ENCODE data around the gene STARD7. TPM values are rescaled to one million over a fixed set of nuclear protein-coding genes. Genes with fewer than 3 reads are reported as not detected.

STARD7 gene
- total and polyA plus RNA-seq, 2 of the 13 experiments (the other 11 are each of a cell fraction or from before 2014, with no cell fraction given): 88.2 to 300 TPM

DNA sequence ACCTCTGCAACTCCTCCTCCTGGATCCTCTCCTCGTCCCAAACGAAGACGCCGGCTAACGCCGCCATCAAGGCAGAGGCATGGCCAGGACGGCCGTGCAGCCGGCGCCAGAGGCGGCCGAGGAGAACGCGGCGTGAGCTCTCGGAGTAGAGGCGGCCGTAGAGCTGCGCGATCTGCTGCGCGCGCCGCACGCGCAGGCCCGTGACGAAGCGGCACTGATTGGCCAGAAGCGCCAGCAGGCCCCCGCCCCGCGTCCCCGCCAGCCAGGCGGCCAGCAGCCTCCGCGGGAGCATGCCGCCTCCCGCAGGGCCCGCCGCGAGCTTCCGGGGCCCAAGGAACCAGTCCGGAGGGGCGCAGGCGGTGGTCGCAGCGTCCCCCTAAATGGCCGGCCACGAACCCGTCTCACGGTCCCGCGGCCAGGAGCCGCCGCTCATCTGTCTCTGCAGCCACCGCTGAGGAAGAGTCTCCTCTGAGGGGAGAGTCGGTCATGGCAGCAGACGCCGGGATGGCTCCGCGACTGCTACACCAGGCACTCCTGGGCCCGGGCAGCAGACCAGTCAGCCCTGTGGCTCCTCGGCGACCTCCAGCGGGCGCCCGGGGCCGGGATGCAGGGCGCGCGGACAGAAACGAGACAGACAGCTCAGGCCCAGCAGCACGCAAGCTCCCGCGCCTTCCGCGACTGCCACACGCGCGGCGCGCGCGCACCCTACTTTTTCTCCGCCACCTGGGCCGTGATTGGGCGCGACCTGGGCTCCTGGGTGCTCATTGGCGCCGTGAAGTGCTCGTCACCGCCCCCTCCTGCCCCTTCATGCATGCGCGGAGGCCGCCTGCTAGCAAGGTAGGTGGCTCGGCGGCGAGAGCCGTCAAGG, at the start of gene STARD7 (continued):
- TF ChIP-seq ZNF260 (CRISPR knock-in tag; IDR thresholded peaks at IDR 0.05; ENCODE audit: borderline replicate concordance, low read depth) (0 out of 2 replicates have a peak, but pooled peaks have one; percentile 84), STAT5B (CRISPR knock-in tag; IDR thresholded peaks at IDR 0.05) (no peak), U2AF2 (IDR thresholded peaks at IDR 0.05; ENCODE audit: low read depth, low read length) (no peak), JDP2 (CRISPR knock-in tag; IDR thresholded peaks at IDR 0.05; ENCODE audit: borderline replicate concordance) (no peak; the same call in 1 of the 2 replicates), ZNF430 (CRISPR knock-in tag; IDR thresholded peaks at IDR 0.05) (peak; percentile 98), PTBP1 (IDR thresholded peaks at IDR 0.05; ENCODE audit: low read depth, low read length, poor library complexity, severe bottlenecking) (no peak), CENPBD1 (CRISPR knock-in tag; IDR thresholded peaks at IDR 0.05; ENCODE audit: borderline replicate concordance, low read depth) (no peak; the same call in 1 of the 2 replicates), GFI1 (CRISPR knock-in tag; IDR thresholded peaks at IDR 0.05; ENCODE audit: borderline replicate concordance) (peak; percentile 76; the same call in 1 of the 2 replicates), ZNF577 (CRISPR knock-in tag; IDR thresholded peaks at IDR 0.05; ENCODE audit: borderline replicate concordance, low read depth) (no peak), CCAR2 (optimal IDR thresholded peaks at IDR 0.05; ENCODE audit: low read depth, low read length) (no peak), GPBP1L1 (CRISPR knock-in tag; IDR thresholded peaks at IDR 0.05) (no peak), PCBP1 (IDR thresholded peaks at IDR 0.05; ENCODE audit: borderline replicate concordance, low read depth, low read length) (0 out of 2 replicates have a peak, but pooled peaks have one; percentile 56), ZNF513 (CRISPR knock-in tag; conservative IDR thresholded peaks at IDR 0.05) (no peak), MED8 (CRISPR knock-in tag; IDR thresholded peaks at IDR 0.05; ENCODE audit: insufficient replicate concordance) (peak; percentile 81), RFXANK (CRISPR knock-in tag; IDR thresholded peaks at IDR 0.05) (0 out of 2 replicates have a peak, but pooled peaks have one; percentile 25)
- TF ChIP-seq, protein P1, sequence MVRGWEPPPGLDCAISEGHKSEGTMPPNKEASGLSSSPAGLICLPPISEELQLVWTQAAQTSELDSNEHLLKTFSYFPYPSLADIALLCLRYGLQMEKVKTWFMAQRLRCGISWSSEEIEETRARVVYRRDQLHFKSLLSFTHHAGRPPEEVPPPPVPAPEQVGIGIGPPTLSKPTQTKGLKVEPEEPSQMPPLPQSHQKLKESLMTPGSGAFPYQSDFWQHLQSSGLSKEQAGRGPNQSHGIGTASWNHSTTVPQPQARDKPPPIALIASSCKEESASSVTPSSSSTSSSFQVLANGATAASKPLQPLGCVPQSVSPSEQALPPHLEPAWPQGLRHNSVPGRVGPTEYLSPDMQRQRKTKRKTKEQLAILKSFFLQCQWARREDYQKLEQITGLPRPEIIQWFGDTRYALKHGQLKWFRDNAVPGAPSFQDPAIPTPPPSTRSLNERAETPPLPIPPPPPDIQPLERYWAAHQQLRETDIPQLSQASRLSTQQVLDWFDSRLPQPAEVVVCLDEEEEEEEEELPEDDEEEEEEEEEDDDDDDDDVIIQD (CRISPR knock-in tag; IDR thresholded peaks at IDR 0.05; ENCODE audit: low read depth): 0 out of 2 replicates have a peak, but pooled peaks have one; percentile 49
- TF ChIP-seq, protein P2, sequence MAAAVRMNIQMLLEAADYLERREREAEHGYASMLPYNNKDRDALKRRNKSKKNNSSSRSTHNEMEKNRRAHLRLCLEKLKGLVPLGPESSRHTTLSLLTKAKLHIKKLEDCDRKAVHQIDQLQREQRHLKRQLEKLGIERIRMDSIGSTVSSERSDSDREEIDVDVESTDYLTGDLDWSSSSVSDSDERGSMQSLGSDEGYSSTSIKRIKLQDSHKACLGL (CRISPR knock-in tag; IDR thresholded peaks at IDR 0.05): peak; percentile 95; the same call in 1 of the 2 replicates
- TF ChIP-seq, protein P3, sequence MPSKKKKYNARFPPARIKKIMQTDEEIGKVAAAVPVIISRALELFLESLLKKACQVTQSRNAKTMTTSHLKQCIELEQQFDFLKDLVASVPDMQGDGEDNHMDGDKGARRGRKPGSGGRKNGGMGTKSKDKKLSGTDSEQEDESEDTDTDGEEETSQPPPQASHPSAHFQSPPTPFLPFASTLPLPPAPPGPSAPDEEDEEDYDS (CRISPR knock-in tag; IDR thresholded peaks at IDR 0.05): peak; percentile 97
